Loucy (cell line): Measurements from ENCODE around the gene MAP7D3.

Experiments
- CTCF ChIP-seq: fragments of 200-600 bp; sonication (generic); conservative IDR thresholded peaks from 2 replicates; pipeline ENCODE4 v1.5.1; 2014; ENCODE audit warnings: mild to moderate bottlenecking, antibody characterized with exemption, low read length
- EZH2phosphoT487 ChIP-seq: fragments of 200-600 bp; IDR thresholded peaks from 2 replicates; pipeline ENCODE4 v1.6.1; 2018; ENCODE audit warnings: antibody characterized with exemption, mild to moderate bottlenecking, moderate library complexity, borderline replicate concordance

GRCh38 chrX:136206916-136207315 lies 44.3 kb downstream of the MAP7D3 start:
- TF ChIP-seq CTCF (no peak), EZH2phosphoT487 (no peak)
